Stimulated activated CD4-positive, alpha-beta T cell treated with anti-CD3 and anti-CD28 coated beads, Interleukin-2, amount 100 ng/mL, for 48 hours (primary cell): Measurements from ENCODE around the gene MED12.
A peak's percentile ranks its signal among the peaks of the same experiment; 100 is the strongest.

ENCODE experiments used
- DNase-seq, 2 donors: peaks; one replicate each; pipeline ENCODE4 v3.0.0-alpha.2; 2020

The MED12 gene

DNA sequence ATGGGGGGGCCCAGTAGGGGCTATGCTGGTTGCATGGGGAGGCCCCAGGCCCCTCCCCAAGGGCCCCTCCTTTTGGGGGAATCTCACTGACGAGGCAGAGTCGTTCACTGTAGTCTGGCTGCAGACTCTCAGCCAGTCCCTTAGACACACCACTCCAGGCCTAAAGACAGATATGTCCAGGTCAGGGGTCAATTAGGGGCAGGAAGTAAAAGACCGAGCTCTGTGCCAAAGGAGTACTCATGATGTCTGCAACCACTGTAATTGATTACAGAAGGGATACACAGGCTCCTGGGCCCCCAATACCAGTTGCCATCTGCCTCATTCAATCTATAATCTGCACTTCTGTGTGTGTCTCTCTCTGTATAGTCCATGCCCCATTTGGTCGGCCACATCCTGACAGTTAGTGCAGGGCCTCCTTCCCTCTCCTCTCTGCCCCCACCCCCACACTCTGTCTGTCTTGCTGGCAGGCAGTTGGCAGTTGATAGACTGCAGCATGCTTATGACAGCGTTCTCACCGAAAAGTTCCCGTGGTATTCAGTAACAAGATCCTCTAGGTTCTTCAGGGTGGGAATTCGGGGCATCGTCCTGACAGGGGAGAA lies 10.5 kb upstream of the MED12 start:
- DNase-seq, result no peak

- no peak for DNase-seq
Observed at GRCh38 chrX:71109051-71109450, 9.3 kb upstream of the MED12 start.

DNA sequence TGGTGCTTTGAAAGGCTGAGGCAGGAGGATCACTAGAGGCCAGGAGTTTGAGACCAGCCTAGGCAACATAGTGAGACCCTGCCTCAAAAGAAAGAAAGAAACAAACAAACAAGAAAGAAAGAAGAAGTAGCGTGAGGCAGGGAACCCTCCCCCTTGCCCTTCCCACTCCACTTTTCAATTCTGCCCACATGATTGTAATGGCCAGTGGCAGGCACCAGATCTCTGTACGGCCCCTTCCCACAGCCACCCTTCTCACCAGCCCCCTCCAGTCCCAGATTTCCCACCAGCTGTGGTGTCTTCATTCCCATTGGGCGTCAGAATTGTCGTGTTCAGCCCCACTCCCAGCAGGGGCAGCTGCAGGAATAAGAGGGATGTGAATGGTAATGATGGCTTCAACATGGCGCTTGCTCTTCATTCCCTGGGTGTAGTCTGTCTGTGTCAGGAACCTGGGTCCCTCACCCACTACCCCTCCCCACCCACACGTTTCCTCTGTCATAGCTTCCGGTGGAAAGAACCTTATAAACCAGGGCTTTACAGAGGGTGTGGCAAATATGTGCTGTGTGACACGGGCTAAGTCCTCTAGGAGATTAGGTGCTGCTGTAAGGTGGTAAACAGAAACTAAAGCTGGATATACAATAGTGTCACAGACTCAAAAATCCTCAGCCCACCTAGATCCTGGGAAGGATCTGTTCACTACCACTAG lies 7.1 kb upstream of the MED12 start, which contains the start of gene IL2RG:
TSS of gene IL2RG (minus strand) at position 437 of the 703 bp plus-strand sequence. CDS start at position 399, 38 bp downstream.
- DNase-seq, result peak; percentile 55 to 61

GRCh38 chrX:71111921-71112431 lies 6.4 kb upstream of the MED12 start:
- no peak for DNase-seq

DNA sequence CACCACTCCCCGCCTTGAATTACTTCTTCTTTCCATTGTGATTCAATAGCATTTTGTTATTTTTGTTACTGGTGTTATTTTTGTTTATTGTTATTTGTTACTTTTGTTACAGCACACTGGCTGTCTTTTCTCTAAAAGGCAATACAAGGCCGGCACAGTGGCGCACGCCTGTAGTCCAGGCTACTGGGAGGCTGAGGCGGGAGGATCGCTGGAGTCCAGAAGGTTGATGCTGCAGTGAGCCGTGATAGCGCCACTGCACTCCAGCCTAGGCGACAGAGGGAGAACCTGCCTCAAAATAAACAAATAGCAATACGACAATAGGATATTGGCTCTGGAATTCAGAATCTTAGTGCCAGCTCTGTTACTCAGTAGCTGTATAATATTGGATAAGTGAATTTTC lies 1.0 kb upstream of the MED12 start:
- no peak for DNase-seq

DNA sequence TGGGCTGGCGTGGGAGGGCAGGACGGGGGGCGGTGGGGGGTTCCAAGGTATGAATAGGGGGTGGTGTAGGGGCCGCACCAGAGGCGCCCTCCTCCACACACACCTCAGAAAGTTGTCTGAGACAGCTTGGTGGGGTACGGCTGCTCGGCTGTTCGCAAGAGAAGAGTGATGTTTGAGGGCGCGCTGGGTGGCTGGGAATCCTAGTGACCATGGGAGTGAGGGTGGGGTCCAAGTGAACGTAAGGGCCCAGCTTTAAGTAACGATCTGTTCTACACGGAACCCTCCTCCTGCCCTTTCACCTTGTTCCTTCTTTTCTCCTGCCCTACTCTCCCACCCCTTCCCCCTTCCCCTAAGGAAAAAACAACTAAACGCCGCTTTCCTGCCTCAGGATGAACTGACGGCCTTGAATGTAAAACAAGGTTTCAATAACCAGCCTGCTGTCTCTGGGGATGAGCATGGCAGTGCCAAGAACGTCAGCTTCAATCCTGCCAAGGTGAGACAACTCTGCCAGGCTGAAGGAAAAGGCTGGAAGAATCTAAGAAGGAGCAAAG lies 664 bp downstream of the MED12 start:
- no peak for DNase-seq

DNA sequence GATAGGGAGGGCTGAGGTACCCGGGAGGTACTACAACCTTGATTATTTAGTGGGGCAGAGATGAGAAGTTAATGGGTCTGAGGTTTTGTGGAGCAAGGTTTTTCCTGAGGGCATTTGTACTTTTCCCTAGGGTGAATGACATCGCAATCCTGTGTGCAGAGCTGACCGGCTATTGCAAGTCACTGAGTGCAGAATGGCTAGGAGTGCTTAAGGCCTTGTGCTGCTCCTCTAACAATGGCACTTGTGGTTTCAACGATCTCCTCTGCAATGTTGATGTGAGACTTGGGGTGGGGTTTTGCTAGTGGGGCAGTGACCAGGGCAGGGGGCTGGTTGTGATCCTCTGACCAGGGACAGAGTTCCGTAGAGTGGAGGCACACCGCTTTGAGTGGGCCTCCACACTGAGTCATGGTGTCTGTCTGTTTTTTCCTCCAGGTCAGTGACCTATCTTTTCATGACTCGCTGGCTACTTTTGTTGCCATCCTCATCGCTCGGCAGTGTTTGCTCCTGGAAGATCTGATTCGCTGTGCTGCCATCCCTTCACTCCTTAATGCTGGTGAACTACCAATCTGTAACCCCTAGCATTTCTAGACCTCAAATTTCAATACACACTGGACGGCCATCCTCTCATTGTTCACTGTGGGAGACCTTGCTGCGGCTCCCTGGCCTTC lies 9.9 kb downstream of the MED12 start:
- DNase-seq, result no peak

DNA sequence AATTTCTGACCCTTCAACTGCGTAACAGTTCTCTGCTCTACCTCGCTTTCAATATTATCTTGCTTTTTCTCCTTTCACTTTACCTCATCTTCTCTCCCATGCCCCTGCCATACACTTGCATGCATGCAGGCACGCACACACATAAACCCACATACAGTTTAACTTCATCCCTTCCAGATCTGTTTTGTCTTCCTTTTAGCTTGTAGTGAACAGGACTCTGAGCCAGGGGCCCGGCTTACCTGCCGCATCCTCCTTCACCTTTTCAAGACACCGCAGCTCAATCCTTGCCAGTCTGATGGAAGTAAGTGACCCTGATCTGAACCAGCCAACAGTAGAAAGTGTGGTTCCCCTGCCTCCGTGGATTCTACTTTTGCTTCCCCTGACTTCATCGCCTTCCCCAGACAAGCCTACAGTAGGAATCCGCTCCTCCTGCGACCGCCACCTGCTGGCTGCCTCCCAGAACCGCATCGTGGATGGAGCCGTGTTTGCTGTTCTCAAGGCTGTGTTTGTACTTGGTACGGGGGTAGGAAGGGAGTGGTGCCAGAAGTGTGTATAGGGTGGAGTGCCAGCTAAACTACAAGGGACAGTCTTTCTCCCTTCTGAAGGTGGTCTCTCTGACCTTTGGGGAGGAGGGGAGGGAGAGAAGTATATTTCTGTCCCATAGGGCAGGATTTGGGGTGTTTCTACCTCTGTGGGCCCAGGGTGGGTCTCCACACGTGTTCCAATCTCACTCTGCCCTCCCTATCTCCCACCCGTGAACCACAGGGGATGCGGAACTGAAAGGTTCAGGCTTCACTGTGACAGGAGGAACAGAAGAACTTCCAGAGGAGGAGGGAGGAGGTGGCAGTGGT lies 10.7 kb downstream of the MED12 start:
- peak; percentile 56 to 77 for DNase-seq

- no peak for DNase-seq
Observed at GRCh38 chrX:71131510-71131909, 13.1 kb downstream of the MED12 start.

GRCh38 chrX:71140440-71140839 lies 22.0 kb downstream of the MED12 start:
- DNase-seq, result no peak

- DNase-seq, result no peak
Observed at GRCh38 chrX:71143508-71143907, 25.1 kb downstream of the MED12 start.

DNA sequence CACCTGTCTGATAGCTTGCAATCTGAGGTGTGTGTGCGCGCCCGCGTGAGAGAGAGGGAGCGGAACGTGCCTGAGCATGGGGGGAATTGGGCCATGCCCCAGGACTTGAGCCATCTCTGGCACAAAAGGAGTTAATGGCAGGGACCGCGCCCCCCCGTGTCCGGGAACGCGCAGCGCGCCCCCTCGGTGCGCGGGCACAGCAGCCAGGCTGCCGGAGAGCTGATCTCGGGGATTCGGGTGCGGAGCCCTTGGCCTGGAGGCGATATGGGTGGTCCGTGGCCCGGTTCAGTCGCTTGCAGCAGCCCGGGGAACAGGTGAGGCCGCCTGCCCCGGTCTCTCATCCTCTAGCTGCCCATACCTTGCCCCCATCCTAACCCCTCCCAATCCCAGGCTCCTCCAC lies 26.3 kb downstream of the MED12 start, which contains the start of gene NLGN3:
TSS of gene NLGN3 (plus strand) at position 191 of the 400 bp plus-strand sequence. CDS start 2,909 bp downstream, outside the sequence.
- no peak for DNase-seq

- no peak for DNase-seq
Observed at GRCh38 chrX:71147496-71148277, 29.3 kb downstream of the MED12 start.

DNA sequence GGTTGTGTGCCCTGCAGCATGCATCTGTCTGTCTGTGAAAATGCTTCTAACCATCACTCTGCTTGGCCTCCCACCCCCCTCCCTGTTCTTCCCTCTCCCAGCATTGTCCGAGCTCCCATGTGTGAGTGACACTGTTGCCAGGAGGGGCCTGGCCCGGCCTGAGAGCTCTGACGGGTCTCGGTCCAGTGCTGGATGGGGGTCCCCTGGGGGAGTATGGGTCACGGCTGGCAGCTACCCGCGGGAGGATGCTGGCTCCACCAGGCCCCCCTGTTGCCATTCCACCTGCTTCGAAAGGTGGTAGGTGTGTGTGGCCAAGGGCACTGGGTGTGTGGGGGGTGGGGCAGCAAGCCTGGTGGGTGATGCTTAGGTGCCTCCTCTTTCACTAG lies 29.9 kb downstream of the MED12 start:
- no peak for DNase-seq

DNA sequence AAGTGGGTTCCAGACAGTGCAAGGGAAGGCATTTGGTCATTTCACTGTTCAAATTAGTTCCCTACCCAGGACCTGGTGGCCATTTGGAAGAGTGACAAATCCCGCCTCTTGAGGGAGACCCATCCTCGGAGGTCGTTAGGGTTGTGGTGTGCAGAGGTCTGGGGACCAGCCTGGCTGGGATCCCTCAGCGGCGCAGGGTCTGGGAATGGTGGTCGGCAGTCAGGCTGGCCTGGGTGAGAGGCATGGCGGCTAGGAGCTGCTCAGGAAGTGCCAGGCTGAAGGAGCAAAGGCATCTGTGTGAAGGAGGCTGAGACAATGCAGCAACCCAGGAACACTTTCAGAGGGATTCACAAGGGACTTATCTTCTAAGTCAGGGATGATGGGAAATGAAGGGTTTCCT lies 33.0 kb downstream of the MED12 start:
- no peak for DNase-seq

DNA sequence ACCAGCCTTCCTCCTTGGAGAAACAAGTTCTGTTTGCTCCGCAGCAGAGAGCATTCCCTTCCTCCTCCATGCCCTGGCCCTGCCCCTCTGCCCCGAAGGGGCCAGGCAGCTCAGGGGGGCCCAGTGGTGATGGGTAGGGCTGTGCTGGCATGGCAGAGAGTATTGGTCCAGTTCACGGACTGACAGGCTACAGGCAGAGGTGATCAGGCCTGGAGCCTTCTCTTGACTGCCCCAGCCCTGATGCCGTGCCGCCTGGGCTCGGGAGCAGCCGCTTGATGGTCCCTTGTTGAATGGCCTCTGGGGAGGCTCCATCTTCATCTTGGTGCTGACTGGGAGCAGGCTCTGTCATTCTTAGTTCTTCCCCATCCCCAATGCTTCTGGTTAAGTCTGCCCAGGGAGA lies 35.8 kb downstream of the MED12 start:
- DNase-seq, result no peak

DNA sequence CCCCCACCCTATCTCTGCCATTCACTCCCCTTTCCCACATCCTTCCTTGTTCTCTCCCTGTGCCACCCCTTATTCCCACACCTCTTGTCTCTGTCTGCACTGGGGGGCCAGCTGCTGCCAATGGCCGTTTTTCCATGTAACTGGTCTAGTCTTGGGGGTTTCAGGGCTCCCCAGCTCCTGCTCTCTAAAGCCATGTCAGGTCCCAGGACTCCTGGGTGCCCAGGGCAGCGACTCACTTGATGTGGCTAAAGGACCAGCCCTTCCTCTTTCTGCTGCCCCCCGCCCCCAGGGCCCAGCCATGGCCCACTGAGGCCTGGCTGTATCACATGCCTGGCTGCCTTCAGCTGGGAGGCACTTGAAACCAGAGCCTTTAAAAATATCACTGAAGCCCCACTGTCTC lies 36.2 kb downstream of the MED12 start:
- no peak for DNase-seq

DNA sequence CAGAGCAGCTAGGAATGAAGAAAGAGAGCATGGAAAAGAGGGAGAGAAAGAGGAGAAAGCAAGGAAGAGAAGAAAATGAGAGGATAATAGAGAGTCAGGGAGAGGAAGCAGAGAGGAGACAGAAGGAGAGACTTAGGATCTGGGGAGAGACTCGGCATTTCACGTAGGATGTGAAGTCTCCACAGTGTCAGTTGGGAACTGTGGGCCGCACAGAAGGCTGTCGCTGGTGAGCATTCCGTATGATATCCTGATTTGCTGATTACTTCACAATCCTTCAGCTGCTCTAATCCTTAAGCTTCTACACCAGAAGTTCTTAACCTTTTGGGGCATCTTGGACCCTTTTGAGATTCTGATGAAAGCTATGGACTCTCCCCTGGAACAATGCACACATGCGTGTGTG lies 40.2 kb downstream of the MED12 start:
- no peak for DNase-seq

GRCh38 chrX:71159335-71159734 lies 40.9 kb downstream of the MED12 start:
- no peak for DNase-seq

DNA sequence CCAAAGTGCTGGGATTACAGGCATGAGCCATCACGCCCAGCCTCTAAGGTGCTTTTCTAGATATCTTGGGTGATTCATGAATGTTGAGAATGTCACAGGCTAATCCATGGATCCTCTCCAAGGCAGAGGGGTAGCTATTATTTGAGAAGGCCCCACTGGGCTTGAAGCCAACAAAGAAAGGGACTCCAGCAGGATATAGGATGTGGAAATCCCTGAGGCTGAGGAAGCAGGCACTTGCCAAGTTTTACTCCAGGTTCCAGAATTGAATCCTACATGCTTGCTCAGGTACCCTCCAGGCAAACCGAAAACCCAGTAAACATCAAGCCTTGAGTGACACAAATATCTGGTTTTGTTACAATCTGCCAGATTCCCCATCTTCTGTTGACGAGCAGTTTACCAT lies 42.1 kb downstream of the MED12 start:
- no peak for DNase-seq

DNA sequence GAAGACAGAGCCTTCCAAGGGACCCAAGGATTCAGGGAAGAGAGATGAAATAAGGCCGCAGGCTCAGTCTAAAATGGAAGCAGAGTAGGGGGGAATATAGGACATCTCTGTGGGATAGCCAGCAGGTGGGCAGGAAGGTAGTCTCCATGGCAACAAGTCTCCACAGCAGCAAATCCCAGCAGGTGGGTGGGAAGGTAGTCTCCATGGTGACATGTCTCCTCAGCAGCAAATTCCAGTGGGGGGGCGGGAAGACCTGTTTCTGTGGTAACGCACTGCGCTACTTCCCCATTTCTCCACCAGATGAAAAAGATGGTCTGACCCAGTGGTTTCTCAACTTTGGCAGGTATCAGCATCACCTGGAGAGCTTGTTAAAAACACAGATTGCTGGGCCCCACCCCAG lies 44.6 kb downstream of the MED12 start:
- DNase-seq, result no peak

DNA sequence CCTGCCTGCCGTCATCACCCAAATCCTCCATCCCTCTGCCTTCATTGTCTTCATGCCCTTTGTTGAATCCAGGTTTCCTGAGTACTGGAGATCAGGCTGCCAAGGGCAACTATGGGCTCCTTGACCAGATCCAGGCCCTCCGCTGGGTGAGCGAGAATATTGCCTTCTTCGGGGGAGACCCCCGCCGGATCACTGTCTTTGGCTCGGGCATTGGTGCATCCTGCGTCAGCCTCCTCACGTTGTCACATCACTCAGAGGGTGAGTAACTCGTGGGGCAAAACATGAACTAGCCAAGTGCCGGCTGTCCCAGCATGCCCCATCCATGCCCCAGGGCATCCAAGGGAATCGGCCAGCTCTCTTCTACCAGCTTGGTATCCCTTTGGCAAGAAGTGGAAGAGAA lies 45.7 kb downstream of the MED12 start:
- DNase-seq, result no peak
